ENCODE results near the gene RAET1L. TPM values are rescaled to one million over a fixed set of nuclear protein-coding genes. Genes with fewer than 3 reads are reported as not detected.
"Not testable (repeated sequence)": the region's sequence is repeated elsewhere in the genome, so short reads cannot be mapped to it uniquely, and the experiment has no call there.

Gene RAET1L
- total RNA-seq, 1 experiment from 2014 or later, result not detected

GRCh38 chr6:149983145-149983544 is 42.2 kb downstream of the RAET1L start:
- Histone ChIP-seq H3K36me3 (no peaks in the 10 kb centered on the region), H3K4me1 (peaks cover 5% of the 10 kb centered on the region), H3K27ac (no peak overlapping the region), H3K9me3 (replicated peaks) (no peaks in the 10 kb centered on the region; the same call in 1 of the 2 replicates), H3K4me3 (no peak overlapping the region), H3K27me3 (peaks cover 23% of the 10 kb centered on the region)
- no peak for DNase-seq

GRCh38 chr6:149979293-149979692 is 46.0 kb downstream of the RAET1L start:
- no peaks in the 10 kb centered on the region for H3K36me3 ChIP-seq
- H3K27me3 ChIP-seq, result peaks cover 10% of the 10 kb centered on the region
- no peak overlapping the region for H3K4me3 ChIP-seq
- DNase-seq, result no peak
- H3K27ac ChIP-seq, result no peak overlapping the region
- H3K9me3 ChIP-seq (replicated peaks), result no peaks in the 10 kb centered on the region
- peaks cover 5% of the 10 kb centered on the region for H3K4me1 ChIP-seq

- Histone ChIP-seq H3K27me3 (peaks cover 15% of the 10 kb centered on the region), H3K27ac (no peak overlapping the region), H3K4me3 (no peak overlapping the region), H3K36me3 (no peaks in the 10 kb centered on the region), H3K4me1 (peaks cover 5% of the 10 kb centered on the region), H3K9me3 (replicated peaks) (no peaks in the 10 kb centered on the region)
- DNase-seq, result no peak
Measured at GRCh38 chr6:149978610-149979009, 46.7 kb downstream of the RAET1L start.

- no peak for DNase-seq
- H3K9me3 ChIP-seq (replicated peaks), result no peaks in the 10 kb centered on the region
- peaks cover 12% of the 10 kb centered on the region; the same call in 1 of the 2 replicates for H3K27me3 ChIP-seq
- no peaks in the 10 kb centered on the region for H3K36me3 ChIP-seq
- no peak overlapping the region for H3K27ac ChIP-seq
- peaks cover 5% of the 10 kb centered on the region for H3K4me1 ChIP-seq
- no peak overlapping the region for H3K4me3 ChIP-seq
Measured at GRCh38 chr6:149977221-149977620, 48.1 kb downstream of the RAET1L start.

GRCh38 chr6:149975400-149975799 is 49.9 kb downstream of the RAET1L start:
- Histone ChIP-seq H3K27me3 (peaks cover 12% of the 10 kb centered on the region; the same call in 1 of the 2 replicates), H3K27ac (no peak overlapping the region)

GRCh38 chr6:149974825-149975224 is 50.5 kb downstream of the RAET1L start:
- no peaks in the 10 kb centered on the region for H3K36me3 ChIP-seq
- no peak for DNase-seq
- H3K27me3 ChIP-seq, result peaks cover 12% of the 10 kb centered on the region; the same call in 1 of the 2 replicates
- H3K27ac ChIP-seq, result no peak overlapping the region
- H3K9me3 ChIP-seq (replicated peaks), result no peaks in the 10 kb centered on the region
- no peaks in the 10 kb centered on the region for H3K4me1 ChIP-seq
- H3K4me3 ChIP-seq, result no peak overlapping the region

More at GRCh38 chr6:149975400-149975799, 49.9 kb downstream of the RAET1L start:
- no peaks in the 10 kb centered on the region for H3K36me3 ChIP-seq
- H3K4me3 ChIP-seq, result no peak overlapping the region
- no peaks in the 10 kb centered on the region for H3K9me3 ChIP-seq (replicated peaks)
- DNase-seq, result no peak
- H3K4me1 ChIP-seq, result no peaks in the 10 kb centered on the region

- H3K9me3 ChIP-seq (replicated peaks); DNase-seq; H3K4me1 ChIP-seq; H3K27ac ChIP-seq; H3K36me3 ChIP-seq; H3K4me3 ChIP-seq: not testable (repeated sequence)
- H3K27me3 ChIP-seq, result peaks cover 12% of the 10 kb centered on the region; the same call in 1 of the 2 replicates
Measured at GRCh38 chr6:149974394-149974793, 50.9 kb downstream of the RAET1L start.

- Histone ChIP-seq H3K4me1 (no peaks in the 10 kb centered on the region), H3K27ac (no peak overlapping the region), H3K4me3 (no peak overlapping the region), H3K27me3 (peaks cover 5% of the 10 kb centered on the region; the same call in 1 of the 2 replicates), H3K36me3 (no peaks in the 10 kb centered on the region), H3K9me3 (replicated peaks) (no peaks in the 10 kb centered on the region)
- DNase-seq, result no peak
Measured at GRCh38 chr6:149969635-149970034, 55.7 kb downstream of the RAET1L start.

GRCh38 chr6:149968909-149969308 is 56.4 kb downstream of the RAET1L start:
- not testable (repeated sequence) for H3K27me3 ChIP-seq

More at GRCh38 chr6:149968909-149969308, 56.4 kb downstream of the RAET1L start:
- not testable (repeated sequence) for H3K9me3 ChIP-seq (replicated peaks); H3K36me3 ChIP-seq; H3K4me1 ChIP-seq; H3K27ac ChIP-seq; DNase-seq; H3K4me3 ChIP-seq

Other genes with a start within 250 kb of the RAET1L start
- 32.4 and 32.8 TPM in 2 replicates for gene LRP11, start 161.2 kb downstream of the RAET1L start, total RNA-seq (2014; rRNA removed; shearing (Covaris generic))
- gene RAET1E, start 127.4 kb downstream of the RAET1L start, total RNA-seq (2014; rRNA removed; shearing (Covaris generic)), result not detected in 2 replicates
- not detected in 2 replicates for gene RAET1G, start 102.4 kb downstream of the RAET1L start, total RNA-seq (2014; rRNA removed; shearing (Covaris generic))
- 2.7 and 2.9 TPM in 2 replicates for gene ULBP2, start 83.5 kb downstream of the RAET1L start, total RNA-seq (2014; rRNA removed; shearing (Covaris generic))
- 0.99 and 1.7 TPM in 2 replicates for gene ULBP1, start 61.6 kb downstream of the RAET1L start, total RNA-seq (2014; rRNA removed; shearing (Covaris generic))
- 9.8 and 10.3 TPM in 2 replicates for gene ULBP3, start 43.6 kb upstream of the RAET1L start, total RNA-seq (2014; rRNA removed; shearing (Covaris generic))
- gene PPP1R14C, start 117.5 kb upstream of the RAET1L start, total RNA-seq (2014; rRNA removed; shearing (Covaris generic)), result 0.05 TPM in 1 of 2 replicates, not detected in the other